HCT116 (cell line): Measurements from ENCODE around the gene ATF7.

Source experiments
- CTCF ChIP-seq, 3 experiments: fragments of 200-600 bp in 1 of 3; sonication (generic) in 1 of 3; IDR thresholded peaks in 2 of 3; conservative IDR thresholded peaks in 1 of 3; 2 replicates each; pipeline ENCODE4 v1.5.1; 2012 to 2017; ENCODE audit warnings: low read depth in 2 of 3, low read length in 2 of 3, antibody characterized with exemption in 1 of 3, borderline replicate concordance in 1 of 3, control low read depth in 1 of 3, mild to moderate bottlenecking in 1 of 3, mixed read lengths in 1 of 3, mixed run types in 1 of 3, moderate library complexity in 1 of 3; ENCODE audit not compliant: insufficient read depth in 1 of 3
- EZH2phosphoT487 ChIP-seq: fragments of 200-600 bp; IDR thresholded peaks from 2 replicates; pipeline ENCODE4 v1.6.1; 2018; ENCODE audit warnings: antibody characterized with exemption, borderline replicate concordance
- JUND ChIP-seq: IDR thresholded peaks from 2 replicates; pipeline ENCODE4 v1.6.1; 2012
- POLR2A ChIP-seq: IDR thresholded peaks from 2 replicates; pipeline ENCODE4 v1.7.0; 2011; ENCODE audit warnings: borderline replicate concordance; ENCODE audit not compliant: insufficient read depth, insufficient read length; ENCODE audit errors: extremely low read depth
- ZNF274 ChIP-seq: fragments of 200-500 bp; sonication (Bioruptor generic); IDR thresholded peaks from 2 replicates; pipeline ENCODE4 v1.6.1; 2014; ENCODE audit warnings: mild to moderate bottlenecking, low read depth, low read length, inconsistent platforms

- no peak for TF ChIP-seq POLR2A
- TF ChIP-seq CTCF (IDR thresholded peaks at IDR 0.05 in 2 of 3, conservative IDR thresholded peaks at IDR 0.05 in 1 of 3; ENCODE audit: borderline replicate concordance in 1 of 3, insufficient read depth in 1 of 3, low read depth in 2 of 3, low read length in 2 of 3): no peak
- no peak for TF ChIP-seq JUND
- TF ChIP-seq EZH2phosphoT487: no peak
- no peak for TF ChIP-seq ZNF274
Measured at GRCh38 chr12:53462935-53463334, 163.2 kb downstream of the ATF7 start.
